ENCODE measurements around the gene AQP3.
"Not testable (repeated sequence)": the region's sequence is repeated elsewhere in the genome, so short reads cannot be mapped to it uniquely, and the experiment has no call there.

The AQP3 gene

DNA sequence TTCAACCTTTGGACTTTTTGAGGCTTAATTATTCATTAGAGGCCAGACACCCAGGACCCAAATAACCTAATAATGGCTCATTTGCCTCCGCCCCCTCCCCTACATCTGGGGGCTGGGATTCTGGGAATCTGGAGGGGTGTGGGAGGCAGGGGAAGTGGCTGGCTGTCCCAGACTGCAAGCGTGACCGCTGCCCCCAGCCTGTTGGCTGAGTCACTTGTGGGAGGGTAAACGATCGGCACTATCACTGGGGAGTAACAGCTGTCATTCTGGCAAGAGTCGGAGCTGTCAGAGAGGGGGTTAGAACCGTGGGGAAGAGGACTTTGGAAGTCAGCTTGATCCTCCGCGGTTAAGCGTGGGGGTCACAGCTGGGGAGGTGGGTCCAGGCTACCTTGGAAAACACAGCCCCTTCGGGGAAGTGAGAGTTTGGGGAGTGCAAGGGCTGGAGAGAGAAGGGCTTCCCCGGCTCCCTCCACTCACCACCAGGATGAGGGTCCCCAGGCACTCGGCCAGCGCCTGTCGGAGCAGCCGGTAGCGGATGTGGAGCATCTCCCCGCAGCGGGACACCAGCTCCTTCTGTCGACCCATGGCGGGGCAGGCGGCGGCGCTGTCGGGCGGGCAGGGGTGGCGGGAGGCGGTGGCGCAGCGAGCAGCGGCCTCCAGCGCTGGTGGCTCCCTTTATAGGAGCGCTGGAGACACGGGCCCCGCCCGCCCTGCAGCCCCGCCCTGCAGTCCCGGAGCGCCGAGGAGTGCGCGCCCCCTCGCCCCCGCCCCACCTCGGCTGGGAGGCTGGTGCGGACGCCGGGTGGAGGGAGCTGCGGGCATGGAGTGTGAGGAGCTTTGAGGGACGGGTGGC lies at the start of gene AQP3:
AQP3 (minus strand) TSS at position 648 of the 853 bp plus-strand sequence; CDS start at position 585, 63 bp downstream.
- no peak for DNase-seq (ENCODE audit: low spot score)

DNA sequence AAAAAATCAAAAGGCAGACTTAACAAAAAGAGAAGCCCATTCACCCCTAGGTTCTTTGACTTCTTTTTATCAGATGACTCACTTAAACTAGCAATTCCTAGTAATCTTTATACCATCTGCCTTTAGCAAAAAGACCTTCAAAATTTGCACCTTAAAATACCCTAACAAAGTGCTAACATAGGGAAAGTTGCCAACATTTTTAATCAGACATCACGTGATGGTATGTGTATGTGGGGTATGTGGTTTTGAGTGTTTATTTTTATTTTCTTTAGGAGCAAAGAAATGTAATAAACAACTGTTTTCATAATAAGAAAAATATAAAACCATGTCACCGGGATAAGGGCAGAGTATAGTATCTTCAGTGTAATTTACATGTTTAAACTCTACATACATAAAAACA lies 46.4 kb upstream of the AQP3 start:
- DNase-seq (ENCODE audit: low spot score): not testable (repeated sequence)

DNA sequence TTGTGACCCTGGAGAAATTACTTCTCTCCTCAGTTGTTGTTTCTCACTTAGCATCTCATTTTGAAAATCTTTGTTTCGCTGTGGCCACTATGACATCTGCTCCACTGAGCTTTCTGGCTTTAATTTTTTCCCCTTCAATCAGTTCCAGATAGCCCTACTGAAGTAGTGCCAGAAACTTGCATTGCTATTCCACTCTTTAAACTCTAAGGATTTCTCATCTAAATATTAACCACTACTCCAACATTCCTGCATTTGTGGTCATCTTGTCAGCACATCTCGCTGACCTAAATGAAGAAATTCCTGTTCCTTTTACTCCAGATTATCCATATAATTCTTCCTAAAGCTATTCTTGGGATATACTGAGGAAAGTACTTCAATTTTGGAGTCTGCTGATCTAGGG lies 41.7 kb upstream of the AQP3 start:
- no peak for DNase-seq (ENCODE audit: low spot score)

DNA sequence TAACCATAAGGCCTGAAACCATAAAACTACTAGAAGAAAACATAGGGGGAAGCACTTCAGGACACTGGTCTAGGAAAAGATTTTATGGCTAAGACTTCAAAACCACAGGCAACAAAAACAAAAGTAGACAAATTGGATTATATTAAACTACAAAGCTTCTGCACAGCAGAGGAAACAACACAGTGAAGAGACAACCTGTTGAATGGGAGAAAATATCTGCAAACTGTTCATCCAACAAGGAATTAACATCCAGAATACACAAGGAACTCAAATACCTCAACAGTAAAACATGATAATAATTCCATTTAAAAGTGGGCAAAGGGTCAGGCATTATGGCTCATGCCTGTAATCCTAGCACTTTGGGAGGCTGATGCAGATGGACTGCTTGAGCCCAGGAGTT lies 37.9 kb upstream of the AQP3 start:
- not testable (repeated sequence) for DNase-seq (ENCODE audit: low spot score)

DNA sequence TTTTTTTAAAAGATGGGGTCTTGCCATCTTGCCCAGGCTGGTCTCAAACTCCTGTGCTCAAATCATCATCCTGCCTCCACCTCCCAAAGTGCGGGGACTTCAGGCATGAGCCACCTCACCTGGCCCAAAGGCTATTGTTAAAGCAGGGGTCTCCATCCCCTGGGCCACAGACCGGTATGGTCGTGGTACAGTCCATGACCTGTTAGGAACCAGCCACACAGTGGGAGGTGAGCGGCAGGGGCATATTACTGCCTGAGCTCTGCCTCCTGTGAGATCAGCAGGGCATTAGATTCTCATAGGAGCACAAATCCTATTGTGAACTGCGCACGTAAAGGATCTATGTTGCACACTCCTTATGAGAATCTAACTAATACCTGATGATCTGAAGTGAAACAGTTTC lies 33.6 kb upstream of the AQP3 start:
- no peak for DNase-seq (ENCODE audit: low spot score)

DNA sequence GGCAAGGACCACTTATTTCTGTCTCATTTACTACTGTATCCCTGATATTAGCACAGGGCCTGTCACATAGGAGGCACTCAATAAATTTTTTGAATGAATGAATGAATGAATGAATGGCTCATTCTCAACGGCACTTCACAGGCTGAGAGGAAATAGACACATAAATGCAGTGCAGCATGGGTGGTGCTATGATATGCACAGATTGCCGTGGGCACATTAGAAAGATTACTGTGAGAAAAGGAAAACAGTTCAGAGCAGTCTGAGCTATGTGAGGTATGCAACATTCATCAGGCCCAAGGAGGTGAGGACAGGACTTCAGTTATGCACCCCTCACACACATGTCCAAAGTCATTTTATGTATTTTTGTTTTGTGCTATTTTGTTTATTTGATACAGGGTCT lies 32.7 kb upstream of the AQP3 start:
- no peak for DNase-seq (ENCODE audit: low spot score)

DNA sequence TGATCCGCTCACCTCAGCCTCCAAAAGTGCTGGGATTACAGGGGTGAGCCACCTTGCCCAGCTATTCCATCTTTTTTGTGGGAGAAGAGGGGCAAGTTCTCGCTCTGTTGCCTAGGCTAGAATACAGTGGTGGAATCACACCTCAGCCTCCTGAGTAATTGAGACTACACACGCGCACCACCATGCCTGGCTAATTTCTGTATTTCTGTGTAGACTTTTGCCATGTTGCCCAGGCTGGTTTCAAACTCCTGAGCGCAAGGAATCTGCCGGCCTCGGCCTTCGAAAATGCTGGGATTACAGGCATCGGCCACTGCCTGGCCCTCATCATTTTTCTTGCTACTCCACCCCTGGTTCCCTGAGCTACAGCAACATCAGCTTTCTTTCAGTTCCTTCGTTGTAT lies 29.1 kb upstream of the AQP3 start:
- no peak for DNase-seq (ENCODE audit: low spot score)

DNA sequence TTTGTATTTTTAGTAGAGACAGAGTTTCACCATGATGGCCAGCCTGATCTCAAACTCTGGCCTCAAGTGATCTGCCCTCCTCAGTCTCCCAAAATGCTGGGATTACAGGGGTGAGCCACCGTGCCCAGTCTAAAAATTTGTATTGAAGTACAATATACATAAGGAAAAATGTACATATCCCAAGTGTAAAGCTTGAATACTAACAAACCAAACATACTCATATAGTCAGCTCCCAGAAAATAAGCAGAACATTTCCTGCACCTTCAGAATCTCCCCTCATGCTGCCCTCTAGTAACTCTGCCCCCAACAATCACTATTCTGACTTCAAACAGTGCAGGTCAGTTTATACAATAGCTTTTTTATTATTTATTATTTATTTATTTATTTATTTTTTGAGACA lies 28.0 kb upstream of the AQP3 start:
- no peak for DNase-seq (ENCODE audit: low spot score)

DNA sequence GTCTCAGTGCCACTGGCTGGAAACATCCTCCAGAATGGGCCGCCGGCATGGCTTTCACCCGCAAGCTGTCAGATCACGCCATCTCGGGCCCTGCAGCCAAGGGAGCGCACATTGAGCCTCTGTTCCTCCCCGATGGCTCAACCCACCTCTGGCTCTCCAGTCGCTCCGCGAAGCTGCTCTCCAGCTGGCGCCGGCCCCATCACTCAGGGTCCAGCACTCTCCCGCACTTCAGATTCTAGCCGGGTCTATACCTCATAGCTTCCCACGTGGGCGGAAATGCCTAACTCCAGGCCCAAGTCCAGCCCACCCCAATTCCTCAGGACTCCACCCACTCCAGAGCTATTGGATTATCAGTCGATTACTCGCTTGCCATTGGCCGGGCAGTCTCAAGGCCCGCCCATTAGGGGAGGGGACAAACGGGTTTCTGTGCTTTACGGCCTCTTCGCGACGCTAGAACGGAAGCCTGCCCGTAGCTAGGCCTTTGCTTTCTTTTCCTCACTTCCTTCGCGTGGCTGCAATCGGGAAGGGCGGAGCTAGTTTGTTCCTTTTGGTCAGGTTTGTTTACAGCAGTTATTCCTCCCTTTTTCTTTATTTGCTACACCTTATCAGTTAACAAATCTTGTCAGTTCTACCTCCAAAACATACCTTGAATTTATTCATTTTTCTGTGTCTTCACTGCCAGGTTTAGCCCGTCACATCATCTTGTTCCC lies 26.4 kb upstream of the AQP3 start, which contains the start of gene NOL6:
NOL6 (minus strand) TSS at position 282 of the 710 bp plus-strand sequence; CDS start at position 200, 82 bp downstream.
- peak; percentile 99 for DNase-seq (ENCODE audit: low spot score)

DNA sequence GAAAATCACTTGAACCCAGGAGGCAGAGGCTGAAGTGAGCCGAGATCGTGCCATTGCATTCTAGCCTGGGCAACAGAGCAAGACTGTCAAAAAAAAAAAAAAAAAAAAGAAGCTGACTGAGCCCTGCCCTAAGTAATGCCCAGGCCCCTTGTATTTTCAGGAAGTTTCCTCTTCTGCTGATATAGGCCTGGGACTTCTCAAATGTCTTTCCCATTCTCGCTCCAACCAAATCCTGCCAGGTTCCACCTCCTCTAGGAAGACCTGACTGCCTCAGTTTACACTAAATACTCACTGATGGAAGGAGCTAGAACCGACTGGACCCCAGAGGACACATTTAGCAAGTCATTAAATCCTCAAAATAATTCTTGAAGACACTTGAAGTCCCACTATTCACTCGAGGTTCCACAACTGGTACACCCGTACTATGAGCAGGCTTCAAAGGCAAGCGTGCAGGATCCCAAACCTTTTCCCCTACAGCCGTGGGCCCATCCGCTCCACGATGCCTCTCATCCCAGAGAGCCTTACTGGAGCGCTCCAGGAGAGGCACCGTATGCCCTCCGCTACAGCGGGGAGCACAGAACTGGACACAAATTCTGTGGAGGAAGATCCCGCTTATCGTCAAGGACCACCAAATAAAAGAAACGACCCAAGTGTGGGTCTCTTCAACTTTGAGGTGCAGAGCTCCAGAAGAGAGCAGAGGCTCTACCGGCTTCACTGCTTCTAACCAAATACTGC lies 25.7 kb upstream of the AQP3 start:
- DNase-seq (ENCODE audit: low spot score): no peak

DNA sequence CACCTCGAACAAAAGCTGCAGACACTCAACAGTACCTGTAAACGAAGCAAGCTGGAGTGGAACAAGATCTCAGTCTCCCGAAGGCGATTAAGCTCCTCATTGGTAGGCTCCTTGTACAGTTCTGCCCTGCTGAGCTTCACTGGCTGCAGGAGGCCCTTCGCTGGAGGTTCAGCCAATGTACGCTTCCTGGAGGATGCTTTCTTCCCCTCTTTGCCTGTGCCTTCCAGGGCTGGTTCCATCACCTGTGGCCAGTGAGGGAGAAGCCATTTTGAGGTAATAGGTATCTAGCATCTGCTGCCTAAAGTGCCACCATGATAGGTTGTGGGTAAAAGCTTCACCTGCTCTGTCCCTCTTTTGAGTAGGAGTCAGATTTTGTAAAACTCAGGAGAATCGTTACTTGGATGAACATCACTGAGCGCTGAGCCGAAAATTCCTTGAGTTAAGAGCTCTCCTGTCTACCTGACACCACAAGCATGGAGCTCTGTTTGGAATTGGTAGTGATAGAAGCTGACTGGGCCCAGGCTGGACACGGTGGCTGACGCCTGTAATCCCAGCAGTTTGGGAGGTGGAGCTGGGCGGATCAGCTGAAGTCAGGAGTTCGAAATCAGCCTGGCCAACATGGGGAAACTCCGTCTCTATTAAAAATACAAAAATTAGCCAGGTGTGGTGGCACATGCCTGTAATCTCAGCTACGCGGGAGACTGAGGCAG lies 24.9 kb upstream of the AQP3 start:
- no peak for DNase-seq (ENCODE audit: low spot score)

DNA sequence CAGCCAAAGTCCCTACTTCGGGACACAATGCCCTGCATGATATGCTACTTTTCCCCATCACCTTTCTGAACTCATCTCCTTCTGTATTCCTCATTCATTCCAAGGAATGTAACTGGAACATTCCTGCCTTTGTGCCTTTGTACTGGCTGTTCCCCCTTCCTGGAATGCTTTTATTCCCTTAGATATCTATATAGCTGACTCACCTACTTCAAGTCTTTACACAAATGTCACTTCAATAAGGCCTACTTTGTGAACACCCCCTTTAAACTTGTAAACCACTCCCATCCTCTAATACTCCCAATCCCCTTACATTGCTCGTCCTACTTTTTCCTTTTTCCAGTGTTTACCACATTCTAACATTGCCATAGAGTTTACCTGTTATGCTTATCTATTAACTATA lies 24.0 kb upstream of the AQP3 start:
- DNase-seq (ENCODE audit: low spot score): no peak

DNA sequence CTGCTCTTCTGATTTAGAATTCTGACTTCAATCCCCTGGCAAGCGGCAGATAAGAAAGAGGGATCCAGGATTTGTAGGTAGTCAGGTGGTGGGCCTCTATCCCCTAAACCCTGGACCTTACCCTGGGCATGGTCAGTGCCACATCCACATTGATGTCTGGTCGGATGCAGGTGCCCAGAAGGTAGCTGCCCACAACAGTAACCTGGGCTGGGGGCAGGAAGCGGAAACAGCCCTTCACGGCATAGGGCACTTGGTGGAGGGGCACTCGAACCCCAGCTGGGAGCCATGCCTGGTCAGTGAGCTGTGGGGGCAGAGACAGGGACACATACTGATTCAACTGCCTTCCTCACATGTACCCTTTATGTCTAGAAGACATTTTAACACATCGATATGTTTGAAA lies 22.5 kb upstream of the AQP3 start:
- DNase-seq (ENCODE audit: low spot score): no peak

DNA sequence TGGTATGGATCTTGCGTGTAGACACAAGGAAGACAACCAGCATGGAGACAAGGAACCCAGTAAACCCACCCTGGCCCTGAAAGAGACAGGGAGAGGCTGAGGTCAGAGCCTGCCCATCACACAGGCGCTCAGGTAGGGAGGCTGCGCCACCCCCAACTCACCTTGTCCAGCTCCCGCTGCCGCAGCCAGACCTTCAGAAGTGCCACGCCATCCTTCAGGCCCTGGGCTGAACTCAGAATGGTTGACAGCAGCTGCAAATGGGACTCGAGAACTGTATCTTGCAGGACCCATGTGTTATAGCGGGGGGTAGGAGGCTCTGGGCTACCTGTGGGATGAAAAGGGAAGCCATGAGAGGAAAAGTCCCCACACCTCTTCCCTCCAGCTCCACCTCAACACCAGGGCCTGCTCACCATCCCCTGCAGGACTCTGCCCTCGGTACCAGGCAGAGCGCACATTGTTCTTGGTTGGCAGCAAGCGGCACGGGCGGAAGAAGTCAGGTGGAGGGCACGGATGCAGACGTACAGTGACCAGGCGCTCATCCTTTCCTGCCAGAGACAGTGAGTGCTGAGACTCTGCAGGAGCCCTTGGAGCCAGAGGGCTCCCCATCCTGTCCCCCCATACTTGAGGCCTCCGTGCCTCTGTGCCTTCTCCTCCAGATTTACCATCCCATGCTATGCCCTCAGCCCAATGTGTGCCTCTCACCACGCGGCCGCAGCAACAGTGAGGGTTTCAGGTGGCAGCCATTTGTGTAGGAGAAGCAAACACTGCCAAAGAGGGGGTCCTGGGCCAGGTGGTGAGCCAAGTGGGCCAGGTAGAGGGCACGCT lies 21.6 kb upstream of the AQP3 start:
- no peak for DNase-seq (ENCODE audit: low spot score)

DNA sequence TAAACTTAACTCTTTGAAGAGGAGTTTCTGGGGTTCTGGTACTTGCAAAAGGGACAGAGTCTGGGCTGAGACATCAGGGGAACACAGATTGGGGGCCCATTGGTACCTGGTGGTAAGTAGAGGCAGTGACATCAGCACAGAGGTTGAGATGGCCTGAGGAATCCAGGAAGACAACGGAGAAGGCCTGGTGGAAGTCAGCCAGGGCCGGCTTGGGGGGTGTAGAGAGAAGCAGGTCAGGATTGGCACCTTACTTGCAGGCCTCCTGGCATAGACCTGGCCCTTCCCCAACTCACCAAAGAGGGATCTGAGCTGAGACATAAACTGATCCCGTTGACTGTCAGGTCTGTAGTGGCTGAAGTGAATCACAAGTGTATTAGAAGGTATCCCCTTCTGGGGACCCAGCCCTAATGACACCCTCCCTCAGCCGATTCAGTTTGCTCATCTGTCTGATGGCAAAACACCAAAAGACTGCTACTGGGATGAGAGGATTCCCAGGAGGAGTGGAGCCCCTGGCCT lies 20.9 kb upstream of the AQP3 start:
- DNase-seq (ENCODE audit: low spot score): no peak

DNA sequence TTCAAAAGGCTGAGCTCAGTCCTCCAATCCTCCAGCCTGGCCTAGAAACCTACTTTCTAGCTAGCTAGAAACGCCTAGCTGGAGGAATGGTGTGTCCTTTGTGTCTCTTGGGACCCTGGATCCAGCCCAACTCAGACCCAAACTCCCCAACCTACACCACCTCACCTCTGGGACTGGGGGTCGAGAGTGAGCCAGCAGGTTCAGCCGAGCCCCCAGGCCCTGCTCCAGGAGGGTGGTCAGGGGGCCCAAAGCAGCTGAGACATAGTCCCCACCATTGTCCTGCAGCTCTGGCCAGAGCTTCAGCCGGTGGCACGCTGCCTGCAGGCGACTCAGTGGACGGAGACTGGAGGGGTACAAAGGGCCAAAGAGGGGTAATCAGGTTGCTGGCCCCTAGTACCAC lies 20.1 kb upstream of the AQP3 start:
- DNase-seq (ENCODE audit: low spot score): no peak

DNA sequence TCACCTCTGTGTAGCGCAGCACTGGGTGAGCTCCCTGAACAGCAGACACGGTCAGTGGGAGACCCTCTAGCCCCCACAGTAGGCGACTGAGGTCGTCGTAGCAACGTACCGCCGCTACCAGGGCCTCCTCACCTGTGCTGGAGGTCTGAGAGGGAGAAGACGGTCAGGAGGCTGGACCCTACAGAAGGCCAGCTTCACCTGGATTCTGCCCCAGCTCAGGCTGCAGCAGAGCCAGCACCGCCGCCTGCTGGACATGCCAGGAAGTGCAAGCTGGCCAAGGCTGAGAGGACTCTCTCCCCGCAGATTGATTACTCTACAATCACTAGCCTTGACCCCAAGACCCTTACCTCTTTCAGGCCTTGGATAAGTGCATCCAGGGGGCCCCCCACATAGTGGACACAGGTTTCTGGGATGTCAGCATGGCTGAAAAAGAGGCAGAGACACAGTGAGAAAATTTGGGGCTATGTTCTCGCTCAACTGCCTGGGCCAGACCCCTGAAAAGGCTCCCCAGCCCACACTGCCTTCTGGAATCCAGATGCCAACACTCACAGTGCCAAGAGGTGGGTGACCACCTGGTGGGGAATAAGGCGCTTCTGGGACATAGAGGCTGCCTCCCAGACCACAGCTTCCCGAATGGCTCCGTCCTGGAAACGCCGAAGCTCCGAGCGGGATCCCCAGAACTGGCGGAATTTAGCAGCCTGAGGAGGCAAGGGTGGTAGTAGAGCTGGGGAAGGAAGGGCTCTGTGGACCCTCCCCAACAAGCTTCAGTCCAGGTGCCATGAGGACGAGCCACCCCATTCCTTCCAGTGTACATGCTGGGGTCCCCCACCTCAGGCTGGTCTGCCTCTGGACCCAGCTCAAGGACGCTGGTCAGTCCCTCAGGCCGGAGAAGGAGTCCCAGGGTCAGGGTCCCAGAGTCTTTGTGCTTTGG lies 19.4 kb upstream of the AQP3 start:
- DNase-seq (ENCODE audit: low spot score): no peak

DNA sequence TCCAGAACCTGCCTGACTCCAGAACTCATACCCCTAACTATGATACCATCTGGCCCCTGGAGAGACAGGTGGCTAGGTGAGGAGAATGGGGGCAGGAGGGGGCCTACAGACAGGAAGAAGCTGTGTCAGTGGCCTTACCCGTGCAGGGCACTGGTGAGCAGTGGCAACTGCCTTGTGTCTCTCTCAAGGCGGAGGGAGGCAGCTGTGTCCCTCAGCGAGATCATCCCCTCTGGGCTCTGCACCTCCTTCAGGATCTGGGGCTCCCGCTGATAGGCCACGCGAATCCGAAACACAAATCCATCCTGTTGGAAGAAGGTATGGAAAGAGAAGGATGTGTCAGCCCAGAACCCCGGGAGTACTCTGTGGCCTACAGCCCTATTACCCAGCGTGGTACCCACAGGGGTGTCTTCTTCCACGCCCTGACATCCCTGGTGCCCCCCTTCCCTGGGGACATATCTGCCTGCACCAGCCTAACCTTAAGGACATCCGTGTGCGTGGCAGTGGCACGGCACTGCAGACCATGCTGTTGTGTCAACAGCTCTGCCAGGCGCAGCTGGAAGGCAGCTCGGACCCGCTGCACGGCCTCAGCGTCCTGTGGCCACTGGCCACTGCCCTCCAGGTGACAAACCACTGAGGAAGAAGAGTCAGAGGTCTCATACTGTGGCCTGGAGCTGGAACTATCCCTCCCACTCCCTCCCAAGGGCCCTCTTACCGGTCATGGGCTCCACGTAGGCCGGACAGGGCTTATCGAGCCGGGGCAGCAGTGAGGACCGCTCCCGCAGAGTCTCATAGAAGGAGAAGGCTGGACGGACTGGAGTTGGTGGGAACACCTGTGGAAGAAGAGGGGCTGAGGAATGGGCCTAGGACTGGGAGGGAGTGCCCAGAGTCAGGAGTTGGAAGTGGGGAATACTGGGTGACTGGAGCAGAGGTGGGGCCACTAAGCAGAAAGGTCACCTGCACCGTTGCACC lies 18.5 kb upstream of the AQP3 start:
- DNase-seq (ENCODE audit: low spot score): no peak

DNA sequence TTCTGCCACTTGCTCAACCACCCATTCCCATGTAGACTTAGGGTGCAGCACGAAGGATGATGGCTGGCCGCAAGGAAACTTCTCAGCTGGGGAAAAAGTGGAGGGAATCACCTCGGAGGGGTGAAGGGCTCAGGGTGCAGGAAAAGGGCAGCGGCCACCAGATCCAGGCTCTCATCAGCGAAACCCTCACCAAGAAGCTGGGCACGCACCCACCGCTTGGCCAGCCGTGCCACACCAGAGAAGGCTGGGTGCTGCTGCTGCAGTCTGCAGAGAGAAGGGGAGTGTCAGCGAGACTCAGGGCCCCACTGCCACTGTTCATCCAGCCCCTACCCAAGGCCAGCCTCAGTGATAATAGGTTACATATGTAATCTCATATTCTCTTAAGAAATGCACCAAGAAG lies 17.7 kb upstream of the AQP3 start:
- DNase-seq (ENCODE audit: low spot score): no peak
